Fibroblast of villous mesenchyme (primary cell): ENCODE data around the gene CCDC8. TPM values are rescaled to one million over a fixed set of nuclear protein-coding genes. Genes with fewer than 3 reads are reported as not detected.
A peak's percentile ranks its signal among the peaks of the same experiment; 100 is the strongest.
"Not testable (repeated sequence)": the region's sequence is repeated elsewhere in the genome, so short reads cannot be mapped to it uniquely, and the experiment has no call there.

Experiments used
- DNase-seq: peaks from one replicate; pipeline ENCODE4 v3.0.0-alpha.2; 2010; ENCODE audit warnings: low read depth
- H3K4me3 ChIP-seq: 2 replicates; pipeline ENCODE4 v1.5.1; 2011; ENCODE audit warnings: low read depth, mild to moderate bottlenecking, low read length
- total RNA-seq: library from RNA; depleted of rRNA; stranded (reverse); fragments of >200 nt; gene quantifications from 2 replicates; pipeline ENCODE4 v1.2.3, GENCODE V29; 2012
- TF ChIP-seq, protein P1 (sequence below): IDR thresholded peaks from 2 replicates; pipeline ENCODE4 v1.5.1; 2012; ENCODE audit warnings: low read depth, mild to moderate bottlenecking, low read length; ENCODE audit not compliant: insufficient read depth

Gene CCDC8
- total RNA-seq, 1 donor: 8.6 TPM

DNA sequence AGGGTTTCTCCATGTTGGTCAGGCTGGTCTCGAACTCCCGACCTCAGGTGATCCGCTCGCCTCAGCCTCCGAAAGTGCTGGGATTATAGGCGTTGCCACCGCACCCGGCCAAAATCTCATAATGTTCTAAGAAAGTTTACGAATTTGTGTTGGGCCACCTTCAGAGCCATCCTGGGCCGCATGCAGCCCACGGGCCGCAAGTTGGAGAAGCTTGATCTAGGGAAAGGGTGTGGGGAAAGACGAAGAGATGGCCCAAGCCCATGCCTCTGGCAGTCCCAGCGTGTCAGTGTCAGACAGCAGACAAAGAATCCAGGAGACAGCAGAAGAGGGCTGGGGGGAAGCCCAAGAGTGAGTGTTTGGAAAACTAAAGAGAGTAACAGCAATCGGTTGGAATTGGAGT, 32.7 kb upstream of the CCDC8 start:
- TF ChIP-seq, protein P1, sequence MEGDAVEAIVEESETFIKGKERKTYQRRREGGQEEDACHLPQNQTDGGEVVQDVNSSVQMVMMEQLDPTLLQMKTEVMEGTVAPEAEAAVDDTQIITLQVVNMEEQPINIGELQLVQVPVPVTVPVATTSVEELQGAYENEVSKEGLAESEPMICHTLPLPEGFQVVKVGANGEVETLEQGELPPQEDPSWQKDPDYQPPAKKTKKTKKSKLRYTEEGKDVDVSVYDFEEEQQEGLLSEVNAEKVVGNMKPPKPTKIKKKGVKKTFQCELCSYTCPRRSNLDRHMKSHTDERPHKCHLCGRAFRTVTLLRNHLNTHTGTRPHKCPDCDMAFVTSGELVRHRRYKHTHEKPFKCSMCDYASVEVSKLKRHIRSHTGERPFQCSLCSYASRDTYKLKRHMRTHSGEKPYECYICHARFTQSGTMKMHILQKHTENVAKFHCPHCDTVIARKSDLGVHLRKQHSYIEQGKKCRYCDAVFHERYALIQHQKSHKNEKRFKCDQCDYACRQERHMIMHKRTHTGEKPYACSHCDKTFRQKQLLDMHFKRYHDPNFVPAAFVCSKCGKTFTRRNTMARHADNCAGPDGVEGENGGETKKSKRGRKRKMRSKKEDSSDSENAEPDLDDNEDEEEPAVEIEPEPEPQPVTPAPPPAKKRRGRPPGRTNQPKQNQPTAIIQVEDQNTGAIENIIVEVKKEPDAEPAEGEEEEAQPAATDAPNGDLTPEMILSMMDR: no peak
- DNase-seq: no peak
- no peak overlapping the region for H3K4me3 ChIP-seq

DNA sequence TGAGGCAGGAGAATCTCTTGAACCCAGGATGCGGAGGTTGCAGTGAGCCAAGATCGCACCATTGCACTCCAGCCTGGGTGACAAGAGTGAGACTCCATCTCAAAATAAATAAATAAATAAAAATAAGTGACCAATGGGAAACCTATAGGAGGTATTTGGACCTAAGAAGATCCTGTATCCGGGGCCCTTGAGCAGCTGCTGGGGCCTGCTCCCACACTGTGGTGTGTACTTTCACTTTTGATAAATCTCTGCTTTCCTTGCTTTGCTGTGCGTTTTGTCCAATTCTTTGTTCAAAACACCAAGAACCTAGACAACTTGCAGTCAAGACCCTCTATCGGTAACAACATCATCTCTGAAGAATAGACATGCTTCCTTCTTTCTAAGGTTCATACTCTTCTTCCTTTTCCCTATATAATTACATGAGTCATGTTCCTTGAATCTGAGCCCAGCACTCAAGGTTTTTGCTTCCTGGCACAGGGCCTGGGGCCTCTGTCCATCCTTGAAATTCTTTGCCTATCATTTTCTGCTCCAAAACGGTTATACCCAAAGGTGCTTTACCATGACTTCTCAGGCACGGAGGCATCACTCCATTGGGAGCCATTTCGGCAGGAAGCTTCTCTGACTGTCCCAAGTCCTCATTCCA, 29.6 kb upstream of the CCDC8 start:
- H3K4me3 ChIP-seq: no peak overlapping the region
- TF ChIP-seq, protein P1: no peak
- peak; percentile 60 for DNase-seq

DNA sequence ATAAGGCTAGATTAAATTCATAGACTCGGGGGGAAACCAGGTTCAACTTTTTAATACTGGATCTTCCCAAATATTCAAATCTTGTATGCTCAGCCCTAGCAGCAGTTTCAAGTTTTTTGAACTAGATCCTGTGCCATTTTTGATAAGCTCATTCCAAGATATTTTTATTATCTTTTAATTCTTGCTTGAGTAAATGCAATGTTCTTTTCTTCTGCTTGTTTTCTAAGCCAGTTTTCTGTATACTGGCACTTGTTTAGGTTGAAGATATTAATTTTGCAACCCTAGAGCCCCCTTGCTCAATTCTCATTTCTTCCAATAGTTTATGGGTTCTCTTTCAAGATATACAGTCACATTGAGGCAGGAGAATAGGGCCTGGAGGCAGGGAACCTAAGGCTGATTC, 28.5 kb upstream of the CCDC8 start:
- DNase-seq: no peak
- TF ChIP-seq, protein P1: no peak
- H3K4me3 ChIP-seq: no peak overlapping the region

DNA sequence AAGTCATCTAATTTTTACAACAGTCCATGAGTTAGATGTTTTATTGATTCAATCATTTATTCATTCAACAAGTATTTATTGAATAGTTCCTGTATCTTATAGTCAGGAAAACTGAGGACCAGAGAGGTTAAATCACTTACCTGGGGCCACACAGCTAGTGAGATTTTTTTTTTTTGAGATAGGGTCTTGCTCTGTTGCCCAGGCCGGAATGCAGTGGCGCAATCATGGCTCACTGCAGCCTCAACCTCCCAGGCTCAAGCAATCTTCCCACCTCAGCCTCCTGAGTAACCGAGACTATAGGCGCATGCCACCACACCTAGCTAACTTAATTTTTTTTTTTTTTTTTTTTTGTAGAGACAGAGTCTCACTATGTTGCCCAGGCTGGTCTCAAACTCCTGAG, 22.3 kb upstream of the CCDC8 start:
- not testable (repeated sequence) for H3K4me3 ChIP-seq, DNase-seq

DNA sequence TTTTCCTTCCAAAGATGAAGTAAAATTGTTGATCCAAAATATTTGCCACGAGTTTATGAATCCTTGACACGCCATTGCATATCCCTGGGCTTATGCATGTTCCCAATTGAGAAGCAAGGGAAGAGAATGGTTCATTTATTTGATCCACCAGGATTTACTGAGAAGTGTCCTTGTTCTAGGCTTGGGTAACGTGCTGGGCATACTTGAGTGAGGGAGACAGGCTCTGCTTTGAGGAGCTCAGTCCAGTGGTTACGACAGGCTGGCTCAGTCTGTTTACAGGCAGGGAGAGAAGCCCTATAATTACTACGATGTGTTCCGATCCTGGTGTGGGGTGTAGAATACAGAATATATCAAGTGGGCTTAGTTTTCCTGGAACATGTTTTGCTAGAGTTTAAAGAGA, 21.6 kb upstream of the CCDC8 start:
- H3K4me3 ChIP-seq: no peak overlapping the region
- DNase-seq: no peak
- TF ChIP-seq, protein P1: no peak

DNA sequence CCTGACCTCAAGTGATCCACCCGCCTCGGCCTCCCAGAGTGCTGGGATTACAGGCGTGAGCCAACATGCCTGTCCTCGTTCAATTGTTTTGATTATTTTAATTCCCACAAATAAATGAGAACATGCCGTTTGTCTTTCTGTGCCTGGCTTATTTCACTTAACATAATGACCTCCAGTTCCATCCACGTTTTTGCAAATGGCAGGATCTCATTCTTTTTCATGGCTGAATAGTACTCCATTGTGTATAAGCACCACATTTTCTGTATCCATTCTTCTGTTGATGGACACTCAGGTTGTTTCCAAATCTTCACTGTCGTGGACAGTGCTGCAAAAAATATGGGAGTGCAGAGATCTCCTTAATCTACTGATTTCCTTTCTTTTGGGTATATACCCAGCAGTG, 20.1 kb upstream of the CCDC8 start:
- H3K4me3 ChIP-seq, DNase-seq: not testable (repeated sequence)

DNA sequence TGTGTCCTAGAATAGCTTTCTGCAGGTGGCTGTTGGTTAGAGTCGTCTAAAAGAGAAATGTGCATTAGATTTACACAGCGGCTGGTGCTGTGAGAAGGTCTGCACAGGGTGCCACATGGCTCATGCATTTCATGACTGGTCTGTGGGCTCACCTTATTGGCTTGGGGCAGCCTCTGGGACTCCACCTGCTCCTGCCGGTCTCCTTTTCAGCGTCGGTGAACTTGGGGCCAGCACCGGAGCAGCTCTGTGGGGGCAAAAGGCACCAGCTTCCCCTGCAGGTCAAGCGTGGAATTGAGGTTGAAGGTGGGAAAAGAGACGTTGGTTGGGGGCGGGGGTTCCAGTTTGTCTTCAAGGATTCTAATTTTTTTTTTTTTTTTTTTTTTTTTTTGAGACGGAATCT, 18.5 kb upstream of the CCDC8 start:
- TF ChIP-seq, protein P1: peak; percentile 25
- DNase-seq: no peak
- no peak overlapping the region for H3K4me3 ChIP-seq

DNA sequence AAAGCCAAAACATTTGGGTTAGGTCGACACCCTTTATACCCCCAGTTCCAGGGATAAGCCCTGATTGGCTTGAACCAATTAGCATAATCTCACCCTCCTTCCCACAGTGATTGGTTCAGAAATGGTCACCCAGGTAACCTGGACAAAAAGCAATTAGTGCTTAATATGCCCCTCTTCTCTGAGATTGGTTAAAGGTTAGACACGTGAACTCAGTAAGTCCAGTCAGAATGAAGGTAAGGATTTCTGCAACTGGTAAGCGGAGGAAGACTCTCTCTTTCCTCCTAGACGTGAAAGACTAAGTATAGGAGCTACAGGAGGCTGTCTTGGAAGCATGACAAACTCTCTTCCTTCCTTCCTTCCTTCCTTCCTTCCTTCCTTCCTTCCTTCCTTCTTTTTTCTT, 16.6 kb upstream of the CCDC8 start:
- H3K4me3 ChIP-seq: no peak overlapping the region
- no peak for DNase-seq
- TF ChIP-seq, protein P1: no peak
